Left cardiac atrium (tissue), 4 donors: ENCODE measurements around the gene SPECC1L. TPM values are rescaled to one million over a fixed set of nuclear protein-coding genes. Genes with fewer than 3 reads are reported as not detected.

Source experiments
- ATAC-seq, 2 donors: fragments of 200-7000 bp; cut with Tn5 transposase; one replicate each; pipeline ENCODE4 v1.9.1; 2020; ENCODE audit warnings: mild to moderate bottlenecking in 2 of 2, moderate library complexity in 2 of 2
- DNase-seq: peaks from one replicate; pipeline ENCODE4 v3.0.0-alpha.2; 2020
- intact Hi-C, 2 donors: fragments of 100-400 bp; cut with DNase I; formaldehyde crosslinking; loops; one replicate each; pipeline versions ENCODE4 v1.14.1 to v1.15.1; 2022 to 2023
- total RNA-seq, 2 donors: library from RNA; stranded (reverse); fragmentation: NEBNext Ultra II Directional; extraction: Animal tissue kit (Norgen Biotek cat#: 25700); gene quantifications; one replicate each; pipeline ENCODE4 v1.2.1, GENCODE V29; 2021
- donor health status: DM: no; HTN: yes; CAD: no.
- donor health status: DM: no; HTN: yes; CAD: no; lungs with severe emphysema.
- donor health status: DM: yes; HTN: yes; CAD: no.
- donor health status: Dilated cardiomyopathy.

Gene SPECC1L
- total RNA-seq, 2 donors from 2014 or later = 54.5 to 59.1 TPM

DNA sequence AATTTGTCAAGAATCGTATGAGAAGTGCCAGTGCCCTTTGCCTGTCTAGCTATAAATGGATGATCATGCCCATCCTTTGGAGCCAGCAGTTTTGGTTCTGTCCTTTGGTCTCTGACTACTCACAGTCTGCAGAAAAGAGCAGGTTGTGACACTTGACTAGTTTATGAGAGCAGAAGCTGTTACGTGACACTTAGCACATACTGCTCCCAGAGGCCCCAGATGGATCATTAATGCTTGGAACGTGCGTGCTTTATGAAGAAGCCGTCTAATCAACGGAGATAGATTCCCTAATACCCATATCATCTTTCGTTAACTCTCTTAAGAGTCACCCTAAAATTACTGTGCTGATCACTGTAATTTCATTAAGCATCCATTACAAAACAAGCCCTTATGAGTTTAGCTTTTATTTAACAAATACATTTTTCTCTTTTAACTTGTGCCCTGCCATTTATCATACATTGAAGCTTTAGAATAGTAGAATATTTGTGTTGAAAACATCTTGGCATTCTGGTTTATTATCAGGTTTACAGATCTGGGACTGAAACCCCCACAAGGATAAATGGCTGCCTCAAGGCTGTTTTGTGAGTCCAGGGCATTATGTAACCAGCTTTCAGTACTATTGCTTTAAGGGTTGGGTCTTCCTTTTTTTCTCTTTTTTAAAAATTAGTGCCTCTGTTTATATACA, 109.7 kb downstream of the SPECC1L start:
- DNase-seq (no peak), ATAC-seq (peak; percentile 53 to 57)
- intact Hi-C loops = no loop called here

DNA sequence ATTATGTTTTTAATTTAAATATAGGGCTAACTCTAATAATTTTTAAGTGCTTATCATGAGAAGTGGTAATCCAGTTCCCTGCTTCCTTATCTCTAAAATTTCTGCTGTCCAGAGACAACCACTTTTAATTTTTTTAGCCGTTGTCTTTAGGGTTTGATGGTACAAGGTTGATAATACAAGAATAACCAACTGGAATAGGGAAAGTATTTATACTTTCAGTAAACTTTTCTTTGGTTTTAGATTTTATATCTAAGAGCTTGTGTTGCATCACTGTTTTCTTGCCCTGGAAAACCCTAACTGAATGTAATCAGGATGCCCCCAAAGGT, 110.2 kb downstream of the SPECC1L start:
- DNase-seq = no peak
- ATAC-seq = no peak
- intact Hi-C loops = no loop called here

DNA sequence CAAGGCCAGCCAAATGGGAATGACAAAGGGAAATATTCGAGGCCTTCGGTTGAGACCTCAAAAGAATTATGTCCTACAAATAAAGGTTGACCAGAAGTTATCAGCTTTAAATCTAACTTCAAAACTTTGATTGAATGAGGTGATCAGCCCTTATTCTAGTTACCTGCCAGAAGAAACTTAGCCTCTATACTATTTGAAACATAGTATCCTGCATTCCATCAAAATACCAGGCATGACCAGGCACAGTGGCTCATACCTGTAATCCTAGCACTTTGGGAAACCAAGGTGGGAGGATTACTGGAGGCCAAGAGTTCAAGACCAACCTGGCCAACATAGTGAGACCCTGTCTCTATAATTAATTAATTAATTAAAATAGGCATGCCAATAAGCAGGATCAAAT, 112.4 kb downstream of the SPECC1L start:
- DNase-seq (no peak), ATAC-seq (no peak)
- intact Hi-C loops = no loop called here

DNA sequence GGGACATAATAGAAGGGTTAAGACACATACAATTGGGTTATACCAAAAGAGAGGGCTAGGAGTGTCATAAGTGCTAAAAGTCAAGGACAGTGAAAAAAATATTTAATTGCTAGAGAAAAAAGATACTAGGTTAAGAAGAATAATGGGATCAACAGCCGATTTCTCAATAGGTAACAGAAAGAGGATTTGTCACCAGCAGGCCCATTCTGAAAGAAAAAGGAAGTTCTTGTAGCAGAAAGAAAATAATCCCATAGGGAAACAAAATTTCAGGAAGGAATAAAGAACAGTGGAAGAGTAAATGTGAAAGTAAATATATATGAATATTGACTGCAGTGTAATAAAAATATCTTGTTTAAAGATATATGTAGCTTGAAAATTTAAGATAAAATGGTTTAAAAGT, 113.5 kb downstream of the SPECC1L start:
- intact Hi-C loops = no loop called here
- ATAC-seq (no peak), DNase-seq (no peak)

DNA sequence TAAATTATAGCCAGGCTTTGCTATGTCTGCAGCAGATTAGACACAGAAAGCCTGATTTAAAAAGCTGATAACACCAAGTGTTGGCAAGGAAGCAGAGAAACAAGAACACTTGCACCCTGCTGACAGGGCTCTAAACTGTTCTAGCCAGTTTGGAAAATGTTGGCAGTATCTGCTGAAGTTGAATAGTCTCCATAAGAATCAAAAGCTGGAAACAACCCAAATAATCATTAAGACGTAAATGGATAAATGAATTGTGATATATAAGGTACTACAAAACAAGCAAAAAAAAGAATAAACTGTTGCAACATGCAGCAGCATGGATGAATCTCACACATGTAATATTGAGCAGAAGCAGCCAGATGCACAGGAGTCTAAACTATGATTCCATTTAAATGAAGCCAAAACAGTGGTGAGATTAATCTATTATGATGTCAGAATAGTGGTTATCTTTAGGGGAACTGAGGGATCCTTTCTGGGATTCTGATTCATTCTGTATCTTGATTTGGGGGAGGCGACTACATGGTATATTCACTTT, 116.4 kb downstream of the SPECC1L start:
- intact Hi-C loops = no loop called here
- no peak for DNase-seq
- no peak for ATAC-seq

DNA sequence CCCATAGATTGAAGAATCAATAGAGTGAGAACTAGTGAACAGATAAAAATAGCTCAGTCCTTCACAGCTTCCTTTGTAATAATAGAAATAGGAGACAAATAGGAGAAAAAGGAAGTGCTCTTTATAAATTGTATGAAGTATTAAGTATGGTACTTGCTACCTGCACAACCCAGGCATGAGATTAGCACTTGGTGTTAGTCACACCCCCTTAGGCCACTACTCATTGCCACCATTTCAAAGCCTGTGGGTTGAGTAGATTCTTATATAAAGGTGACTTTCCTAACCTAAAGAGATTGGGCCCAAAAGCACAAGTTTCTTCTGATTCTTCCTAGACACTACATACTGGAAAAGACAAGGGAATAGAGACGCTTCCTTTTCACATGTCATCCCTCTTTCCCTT, 119.0 kb downstream of the SPECC1L start:
- ATAC-seq (no peak), DNase-seq (no peak)
- intact Hi-C loops = no loop called here

DNA sequence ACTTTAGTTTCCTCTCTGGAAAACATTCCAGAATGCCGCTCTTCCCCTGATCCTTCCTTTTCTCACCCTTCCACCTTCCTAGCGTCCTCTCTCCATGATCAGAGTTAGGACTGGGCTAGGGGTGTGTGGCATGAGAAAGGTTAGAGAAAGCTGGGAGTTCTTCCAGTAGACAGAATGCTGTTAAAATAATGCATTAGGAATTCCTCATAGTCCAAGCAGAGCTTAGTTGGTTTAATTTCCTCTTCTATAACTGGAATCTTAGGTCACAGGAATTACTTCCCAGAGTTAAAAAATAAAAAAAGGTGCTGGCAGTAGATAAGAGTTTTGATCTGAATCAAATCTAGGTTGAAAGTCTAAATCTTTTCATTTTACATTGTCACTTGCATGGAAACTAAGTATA, 119.5 kb downstream of the SPECC1L start:
- intact Hi-C loops = no loop called here
- ATAC-seq = peak in 1 of 2 donors; percentile 15
- DNase-seq = no peak

DNA sequence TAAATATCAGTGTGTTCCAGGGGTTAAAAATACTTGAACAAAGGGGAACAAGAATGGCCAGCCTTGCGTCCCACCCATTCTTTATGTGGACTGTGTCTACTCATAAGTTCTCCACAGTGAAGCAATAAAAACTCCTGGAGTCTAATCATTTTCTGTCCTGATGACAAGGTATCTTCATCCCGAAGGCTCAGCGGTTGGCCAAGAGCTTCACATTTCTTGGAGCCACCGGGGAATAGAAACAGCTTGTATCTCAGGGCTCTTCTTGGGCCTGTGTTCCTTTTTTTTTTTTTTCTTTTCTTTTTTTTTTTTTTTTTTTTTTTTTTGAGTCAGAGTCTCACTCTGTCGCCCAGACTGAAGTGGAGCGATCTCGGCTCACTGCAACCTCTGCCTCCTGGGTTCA, 119.9 kb downstream of the SPECC1L start:
- ATAC-seq (peak; percentile 41 to 55), DNase-seq (no peak)
- intact Hi-C loops = no loop called here

DNA sequence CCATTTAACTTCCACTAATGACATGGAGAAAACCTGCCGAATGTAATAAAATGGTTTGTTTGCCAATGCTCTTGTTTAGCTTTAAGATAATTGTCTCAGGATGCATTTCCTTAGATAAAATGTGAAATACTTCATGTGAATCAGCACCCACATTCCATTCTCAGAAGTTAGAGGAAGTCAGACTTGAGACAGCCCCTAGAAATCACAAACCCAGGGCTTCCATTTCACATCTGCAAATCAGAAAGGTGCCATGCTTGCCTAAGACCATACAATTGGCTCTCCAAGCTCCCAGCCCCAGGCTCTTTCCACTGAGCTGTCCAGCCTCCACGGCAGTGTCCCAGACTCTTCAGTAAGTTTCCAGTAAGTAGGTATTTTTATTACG, 121.2 kb downstream of the SPECC1L start:
- intact Hi-C loops = no loop called here
- DNase-seq (no peak), ATAC-seq (no peak)

DNA sequence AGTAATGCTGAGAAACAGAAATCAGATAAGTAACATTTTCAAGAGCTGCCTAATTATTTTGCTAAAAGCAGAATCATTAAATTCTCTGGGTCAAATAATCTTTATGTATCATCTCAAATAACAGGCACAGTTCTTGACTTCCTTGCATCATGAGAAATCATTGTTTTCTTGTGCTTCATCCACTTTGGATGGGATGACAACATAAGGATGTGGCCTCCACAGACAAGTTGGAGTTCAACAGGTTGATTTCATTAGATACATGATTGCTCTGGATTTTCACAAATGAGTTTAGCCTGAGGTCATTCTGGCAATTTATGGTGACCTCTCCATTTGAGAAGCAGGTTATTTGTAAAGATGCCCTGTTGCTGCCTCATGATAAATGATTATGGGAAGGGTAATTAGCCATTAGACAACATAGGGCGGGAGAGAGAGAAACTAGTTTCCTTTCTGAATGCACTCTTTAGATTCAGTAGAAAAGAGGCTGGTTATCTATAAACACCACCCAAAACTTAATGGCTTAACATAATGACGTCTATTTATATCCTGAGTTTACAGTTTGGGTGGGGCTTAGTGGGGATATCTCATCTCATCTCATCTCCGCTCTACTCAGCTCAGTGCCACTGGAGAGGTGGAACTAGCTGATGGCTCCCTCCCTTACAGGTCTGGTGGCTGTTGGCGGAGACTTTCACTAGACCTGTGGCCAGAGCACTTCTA, 121.7 kb downstream of the SPECC1L start:
- ATAC-seq (peak in 1 of 2 donors; percentile 23), DNase-seq (no peak)
- intact Hi-C loops = no loop called here

DNA sequence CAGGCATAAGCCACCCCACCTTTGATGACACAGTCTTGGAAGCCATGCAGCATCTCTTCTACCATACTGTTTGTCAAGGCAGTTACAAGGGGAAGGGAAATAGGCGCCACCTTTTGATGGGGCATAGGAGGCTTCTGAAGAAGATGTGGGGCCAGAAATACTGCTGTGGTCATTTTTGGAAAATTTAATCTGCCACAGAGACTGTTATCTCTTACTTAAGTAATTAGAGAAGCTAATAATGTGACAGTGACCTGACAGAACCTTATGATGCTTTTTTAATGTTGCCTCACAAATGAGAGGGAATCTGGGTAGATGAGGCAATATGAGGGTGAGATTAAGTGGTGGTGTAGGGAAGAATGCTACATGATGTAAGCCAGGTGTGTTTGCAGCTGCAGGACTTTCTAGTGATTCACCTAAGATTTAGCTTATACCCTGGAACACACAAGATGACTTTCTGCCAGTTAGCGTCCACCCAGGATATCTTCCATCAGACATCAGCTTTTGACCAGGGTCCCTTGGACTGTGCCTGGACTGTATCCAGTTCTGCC, 122.5 kb downstream of the SPECC1L start:
- ATAC-seq = no peak
- DNase-seq = no peak
- intact Hi-C loops = no loop called here

DNA sequence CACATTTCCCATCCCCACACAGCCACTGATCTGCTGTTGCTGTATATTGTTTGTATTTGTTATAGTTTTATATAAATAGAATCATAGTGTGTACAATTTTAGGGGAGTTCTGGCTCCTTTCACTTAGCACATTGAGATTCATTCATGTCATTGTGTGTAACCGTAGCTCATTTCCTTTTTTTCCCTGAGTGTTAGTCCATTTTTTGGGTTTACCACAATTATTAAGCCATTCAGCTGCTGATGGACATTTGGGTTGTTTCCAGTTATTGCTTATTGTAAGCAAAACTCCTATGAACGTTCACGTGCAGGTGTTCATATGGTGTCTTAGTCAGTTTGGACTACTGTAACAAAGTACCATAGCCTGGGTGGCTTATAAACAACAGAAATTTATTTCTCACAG, 123.2 kb downstream of the SPECC1L start:
- no peak for DNase-seq
- intact Hi-C loops = no loop called here
- no peak for ATAC-seq

DNA sequence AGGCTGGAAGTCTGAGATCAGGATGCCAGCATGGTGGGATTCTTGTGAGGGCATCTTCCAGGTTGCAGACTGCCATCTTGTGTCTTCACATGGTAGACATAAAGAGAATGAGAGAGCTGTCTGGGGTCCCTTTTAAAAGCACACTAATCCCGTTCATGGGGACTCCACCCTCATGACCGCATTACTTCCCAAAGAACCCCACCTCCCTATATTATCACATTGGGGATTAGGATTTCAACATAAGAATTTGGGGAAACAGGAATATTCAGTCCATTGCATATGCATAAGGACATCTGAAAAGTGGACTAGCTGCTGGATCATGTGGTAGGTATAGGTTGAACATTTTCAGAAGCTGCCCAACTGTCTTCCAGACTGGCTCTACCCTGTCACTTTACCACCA, 123.6 kb downstream of the SPECC1L start:
- intact Hi-C loops = no loop called here
- DNase-seq (no peak), ATAC-seq (no peak)

DNA sequence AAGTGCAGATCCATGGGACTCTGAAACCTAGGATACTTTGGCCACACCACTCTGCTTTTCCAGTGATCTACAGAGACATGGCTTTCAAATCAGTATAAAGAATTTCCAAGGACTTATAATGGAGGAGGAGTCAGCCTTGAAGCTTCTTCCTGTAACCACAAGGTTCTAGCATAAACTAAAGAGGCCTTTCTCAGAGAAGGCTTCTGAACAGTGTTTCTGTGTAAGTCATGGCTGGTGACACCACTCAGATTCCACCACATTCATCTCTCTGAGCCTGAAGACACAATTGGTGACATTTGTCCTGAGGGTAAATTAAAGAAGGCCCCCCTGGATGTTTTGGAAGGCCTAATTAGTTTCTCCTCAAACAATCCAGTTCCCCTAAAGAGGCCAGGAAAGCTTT, 127.8 kb downstream of the SPECC1L start:
- ATAC-seq (no peak), DNase-seq (no peak)
- intact Hi-C loops = no loop called here

DNA sequence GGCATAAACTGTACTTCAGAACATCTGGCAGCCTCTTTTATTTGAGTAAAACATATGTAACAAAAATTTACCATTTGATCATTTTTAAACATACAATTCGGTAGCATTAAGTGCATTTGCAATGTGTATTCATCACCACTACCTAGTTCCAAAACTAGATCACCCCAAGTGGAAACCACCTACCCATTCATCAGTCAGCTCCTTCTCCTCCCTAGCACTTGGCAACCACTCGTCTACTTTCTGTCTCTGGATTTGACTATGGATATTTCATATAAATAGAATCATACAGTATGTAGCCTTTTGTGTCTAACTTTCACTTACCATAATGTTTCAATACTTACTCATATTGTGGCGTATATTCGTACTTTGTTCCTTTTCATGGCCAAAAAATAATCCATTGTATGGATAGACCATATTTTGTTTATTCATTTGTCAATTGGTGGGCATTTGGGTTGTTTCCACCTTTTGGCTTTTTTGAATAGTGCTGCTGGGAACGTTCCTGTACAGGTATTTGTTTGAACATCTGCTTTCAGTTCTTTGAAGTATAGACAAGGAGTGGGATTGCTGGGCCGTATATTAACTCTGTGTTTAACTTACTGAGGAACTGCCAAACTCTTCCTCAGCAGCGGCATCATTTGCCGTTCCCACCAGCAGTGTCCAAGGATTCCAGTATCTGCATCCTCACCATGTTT, 129.5 kb downstream of the SPECC1L start:
- intact Hi-C loops = no loop called here
- DNase-seq = no peak
- ATAC-seq = no peak

DNA sequence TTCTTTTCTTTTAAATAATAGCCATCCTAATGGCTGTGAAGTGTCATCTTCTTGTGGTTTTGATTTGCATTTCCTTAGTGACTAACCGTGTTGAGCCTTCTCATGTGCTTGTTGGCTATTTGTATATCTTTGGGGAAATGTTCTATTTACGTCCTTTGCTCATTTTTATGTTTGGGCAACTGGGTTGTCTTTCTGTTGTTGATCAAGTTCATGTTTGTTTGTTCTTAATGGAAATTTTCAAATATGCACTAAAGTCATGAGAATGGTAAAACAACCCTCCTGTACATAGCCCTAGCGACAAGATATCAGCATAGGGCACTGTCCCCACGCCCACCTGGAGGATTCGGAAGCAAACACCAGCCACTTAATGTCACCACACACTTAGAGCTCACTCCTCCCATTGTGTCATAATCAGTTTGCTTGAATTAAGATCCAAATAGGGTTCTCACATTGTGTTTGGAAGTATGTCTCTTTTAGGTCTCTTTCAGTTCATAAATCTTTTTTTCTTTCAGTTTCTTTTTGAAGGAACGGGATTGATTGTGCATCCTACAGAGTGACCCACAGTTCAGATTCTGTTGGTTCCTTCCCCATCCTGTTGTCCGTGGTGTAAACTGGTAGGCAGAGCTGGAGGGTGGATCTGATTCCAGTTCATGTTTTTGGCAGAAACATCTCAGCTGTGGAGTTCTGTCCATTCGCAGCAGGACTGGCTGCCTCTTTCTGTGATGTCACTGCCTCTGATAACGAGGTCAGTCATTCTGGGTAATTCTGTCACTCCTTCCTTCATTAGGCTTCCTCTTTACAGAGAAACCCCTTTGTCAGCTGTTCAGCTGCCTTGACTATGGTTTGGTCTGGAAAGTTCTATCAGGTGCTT, 130.3 kb downstream of the SPECC1L start:
- intact Hi-C loops = no loop called here
- peak; percentile 16 to 30 for ATAC-seq

DNA sequence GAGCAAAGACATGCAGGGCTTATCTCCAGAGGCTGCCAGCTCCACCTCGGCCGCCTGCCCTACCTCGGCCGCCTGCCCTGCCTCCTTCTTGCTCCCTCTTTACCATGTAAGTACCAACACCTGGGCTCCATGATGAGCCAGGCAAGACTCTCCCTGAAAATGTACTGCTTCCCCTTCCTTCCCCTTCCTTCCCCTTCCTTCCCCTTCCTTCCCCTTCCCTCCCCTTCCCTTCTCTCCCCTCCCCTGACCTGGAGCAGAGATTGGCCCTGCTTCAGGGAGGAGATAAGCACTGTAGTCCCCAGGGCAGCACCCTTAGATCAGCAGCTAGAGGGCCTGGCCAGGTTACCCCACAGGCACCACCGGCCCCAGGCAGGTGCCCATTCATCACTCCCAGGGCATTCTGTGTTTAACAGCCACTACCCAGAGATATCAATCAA, 131.3 kb downstream of the SPECC1L start:
- peak in 1 of 2 donors; percentile 34 for ATAC-seq
- no peak for DNase-seq
- intact Hi-C loops = no loop called here

More for the DNA sequence above, 130.3 kb downstream of the SPECC1L start:
- no peak for DNase-seq

DNA sequence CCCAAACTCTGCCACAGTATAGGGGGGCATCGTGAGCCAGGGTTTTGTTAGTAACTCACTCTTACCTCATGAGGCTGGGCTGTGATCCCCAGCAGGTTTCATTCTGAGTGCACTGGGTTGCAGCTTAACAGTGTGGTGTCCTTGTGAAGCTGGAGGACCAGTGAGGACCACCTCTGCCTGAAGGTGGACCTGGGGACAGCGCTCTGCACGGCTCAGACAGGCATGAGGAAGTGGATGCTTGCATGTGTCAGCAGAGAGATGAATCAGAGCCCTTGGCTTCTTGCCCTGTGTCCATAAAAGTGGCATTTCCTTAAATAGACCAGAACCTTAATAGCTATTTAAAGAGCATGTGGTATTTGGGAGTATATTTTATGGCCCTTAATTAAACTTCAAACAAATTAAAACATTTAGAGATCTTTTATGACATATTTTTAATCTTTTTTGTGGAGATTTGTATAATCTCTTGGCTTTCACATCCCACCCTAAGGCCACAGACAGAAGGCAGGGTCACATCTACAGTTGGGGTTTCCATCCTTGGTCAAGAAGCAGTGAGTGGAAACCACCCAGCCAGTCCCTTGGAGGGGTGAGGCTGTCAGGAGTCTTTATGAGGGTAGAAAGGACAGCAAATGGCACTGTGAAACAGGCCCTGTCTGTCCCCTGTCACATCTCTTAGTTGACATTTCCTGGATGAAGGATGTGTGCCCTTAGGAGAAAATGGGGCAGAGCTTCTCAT, 132.0 kb downstream of the SPECC1L start:
- ATAC-seq (peak; percentile 87 to 89), DNase-seq (peak; percentile 86)
- intact Hi-C loops = no loop called here
